DMS79 treated with DMSO at 0.1 percent for 48 hours (cell line): Measurements from ENCODE around the gene MYO1H.
A peak's percentile ranks its signal among the peaks of the same experiment; 100 is the strongest.
"Not testable (repeated sequence)": the region's sequence is repeated elsewhere in the genome, so short reads cannot be mapped to it uniquely, and the experiment has no call there.

Experiments
- DNase-seq: peaks from one replicate; lab custom pipeline; 2025; lab: John Stamatoyannopoulos, UW

Gene MYO1H

GRCh38 chr12:109347589-109347988 lies at the start of gene MYO1H:
Gene MYO1H, plus strand, starts transcription at chr12:109347900. Its CDS starts 61 bp downstream, at chr12:109347961.
- DNase-seq: no peak

GRCh38 chr12:109299849-109300248 lies 47.9 kb upstream of the MYO1H start:
- DNase-seq: no peak

- DNase-seq: no peak
Observed at GRCh38 chr12:109301643-109302168, 46.0 kb upstream of the MYO1H start.

- no peak for DNase-seq
Observed at GRCh38 chr12:109302358-109302757, 45.3 kb upstream of the MYO1H start.

- no peak for DNase-seq
Observed at GRCh38 chr12:109302770-109303169, 44.9 kb upstream of the MYO1H start.

- peak; percentile 63 for DNase-seq
Observed at GRCh38 chr12:109304485-109304884, 43.2 kb upstream of the MYO1H start.

- no peak for DNase-seq
Observed at GRCh38 chr12:109305547-109305946, 42.2 kb upstream of the MYO1H start.

GRCh38 chr12:109307051-109307450 lies 40.6 kb upstream of the MYO1H start:
- DNase-seq: no peak

- DNase-seq: peak; percentile 21
Observed at GRCh38 chr12:109308534-109309380, 38.9 kb upstream of the MYO1H start, which contains the start of gene FOXN4. Gene FOXN4, minus strand, starts transcription at chr12:109309284. Its CDS starts 963 bp downstream, at chr12:109308321.

- DNase-seq: peak; percentile 14
Observed at GRCh38 chr12:109309381-109310246, 38.1 kb upstream of the MYO1H start.

- DNase-seq: peak; percentile 62
Observed at GRCh38 chr12:109310247-109311125, 37.2 kb upstream of the MYO1H start.

- not testable (repeated sequence) for DNase-seq
Observed at GRCh38 chr12:109321294-109321693, 26.4 kb upstream of the MYO1H start.

- DNase-seq: no peak
Observed at GRCh38 chr12:109329003-109329402, 18.7 kb upstream of the MYO1H start.

GRCh38 chr12:109329686-109330085 lies 18.0 kb upstream of the MYO1H start:
- no peak for DNase-seq

- DNase-seq: no peak
Observed at GRCh38 chr12:109330282-109331230, 17.1 kb upstream of the MYO1H start.

GRCh38 chr12:109331301-109331952 lies 16.3 kb upstream of the MYO1H start:
- no peak for DNase-seq

- DNase-seq: no peak
Observed at GRCh38 chr12:109334887-109335286, 12.8 kb upstream of the MYO1H start.

GRCh38 chr12:109336593-109336992 lies 11.1 kb upstream of the MYO1H start:
- no peak for DNase-seq

- no peak for DNase-seq
Observed at GRCh38 chr12:109343677-109344076, 4.0 kb upstream of the MYO1H start.

- no peak for DNase-seq
Observed at GRCh38 chr12:109345428-109345827, 2.3 kb upstream of the MYO1H start.
